ENCODE data around the gene AP1S1. TPM values are rescaled to one million over a fixed set of nuclear protein-coding genes. Genes with fewer than 3 reads are reported as not detected.

AP1S1 gene
- total and polyA plus RNA-seq, 2 of the 13 experiments (the other 11 are each of a cell fraction or from before 2014, with no cell fraction given): 57.5 to 68.1 TPM

DNA sequence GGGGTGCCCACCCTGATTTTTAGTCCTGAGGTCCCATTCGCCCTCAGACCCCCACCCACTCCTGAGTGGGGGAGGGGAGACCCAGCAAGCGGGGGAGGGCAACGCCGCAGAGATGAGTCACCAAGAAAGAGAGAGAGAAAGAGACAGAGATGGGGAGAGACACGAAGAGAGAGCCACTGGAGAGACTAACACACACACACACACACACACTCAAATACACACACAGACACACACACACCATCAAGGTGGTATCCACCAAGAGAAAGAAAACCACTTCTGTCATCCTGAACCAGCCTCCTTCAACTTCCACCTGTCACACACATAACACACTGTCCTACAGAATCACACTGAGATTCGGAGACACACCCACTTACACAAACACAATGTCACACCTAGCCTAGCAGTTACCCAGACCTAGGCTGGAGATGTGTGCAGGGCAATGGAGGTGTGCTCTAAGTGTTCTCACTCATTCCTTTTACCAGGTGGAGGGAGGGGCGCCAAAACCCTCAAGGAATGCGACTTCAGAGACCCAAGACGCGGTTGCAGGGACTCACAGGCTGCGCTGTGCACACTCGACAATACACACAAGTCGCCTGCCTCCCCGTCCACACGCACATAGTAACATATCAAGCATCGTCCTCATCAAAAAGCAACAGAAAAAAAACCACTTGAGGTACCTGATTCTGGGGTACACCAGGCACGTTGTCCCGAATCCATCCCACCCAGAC, 15.0 kb downstream of the AP1S1 start (continued):
- TF ChIP-seq ZFP91 (CRISPR knock-in tag; IDR thresholded peaks at IDR 0.05; ENCODE audit: borderline replicate concordance): 0 out of 2 replicates have a peak, but pooled peaks have one; percentile 4
- 0 out of 2 replicates have a peak, but pooled peaks have one; percentile 2 for TF ChIP-seq FOSL2 (CRISPR knock-in tag; IDR thresholded peaks at IDR 0.05)

DNA sequence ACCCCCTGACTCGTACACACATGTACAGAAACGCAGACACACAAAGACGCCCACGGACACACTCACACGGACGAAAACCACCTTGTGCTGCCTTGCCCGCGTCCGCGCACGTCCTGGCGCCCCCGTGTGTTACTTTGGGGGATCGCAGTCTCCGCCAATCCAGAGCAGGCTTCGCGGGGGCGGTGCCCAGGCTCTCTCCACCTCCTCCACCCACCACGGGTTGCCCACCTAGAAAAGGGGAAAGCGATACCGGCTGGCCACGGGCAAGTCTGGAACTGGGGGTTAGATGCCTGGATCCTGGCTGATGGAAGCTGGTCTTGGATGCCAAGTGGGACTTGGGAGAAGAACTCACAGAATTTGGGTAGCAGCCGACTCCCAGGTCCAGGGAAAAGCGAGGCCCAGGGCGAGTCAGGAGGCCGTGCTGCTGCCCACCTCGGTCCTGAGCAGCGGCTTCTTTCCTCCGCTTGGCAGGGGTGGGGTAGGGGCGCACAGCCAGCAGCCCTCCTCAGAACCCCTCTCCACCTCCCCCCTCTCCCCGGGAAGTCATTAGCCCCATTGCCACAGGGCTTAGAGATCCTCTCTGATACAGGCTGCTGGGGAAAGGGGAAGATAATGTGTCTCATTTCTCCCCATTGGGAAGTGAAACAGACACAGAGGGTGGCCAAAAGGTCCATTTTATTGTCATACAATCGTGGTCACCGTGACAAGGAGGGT, 15.7 kb downstream of the AP1S1 start:
- H3K4me2 ChIP-seq (ENCODE audit: low read depth, low read length): peak overlapping the region; percentile 36
- ChIA-PET POLR2A (no interaction called here), CTCF (ENCODE audit: low intra/inter-chr PET ratio, low total read pairs) (interaction anchor here (0.7 to 2.7 kb wide), 3 partner anchors 22 to 76 kb away, joined by 5 to 14 read pairs (median 7); no protein-coding TSS in a partner anchor)
- DNase-seq (ENCODE audit: low spot score) (peak; percentile 31), FAIRE-seq (no peak), ATAC-seq (peak; percentile 59)
- H3K9me3 ChIP-seq (ENCODE audit: low read length): no peaks in the 10 kb centered on the region
- no peaks in the 10 kb centered on the region for H3K36me3 ChIP-seq (replicated peaks in 1 of 2; ENCODE audit: control insufficient read depth in 1 of 2, insufficient read depth in 2 of 2, low read length in 2 of 2)
- in situ Hi-C loops (cut with HindIII; ENCODE audit: extremely low pct_ligation_motif_present, low pct_unique_long_range_greater_than_20kb) (no loop called here), intact Hi-C loops (cut with micrococcal nuclease; ENCODE audit: unreplicated experiment) (loop anchor here (2.0 kb wide), 1 partner anchor 25 kb away; no protein-coding TSS in a partner anchor)
- H3K79me2 ChIP-seq (ENCODE audit: insufficient read depth, low read length): no peaks in the 10 kb centered on the region
- BruUV-seq (replicated peaks): no TSS peak
- H4K20me1 ChIP-seq (ENCODE audit: insufficient read depth, low read length): peaks cover 3% of the 10 kb centered on the region; the same call in 1 of the 2 replicates
- no peak overlapping the region for H3K9ac ChIP-seq (ENCODE audit: insufficient read depth, low read depth, low read length)
- 6% methylated on average over 16 of the region's 33 CpGs for WGBS (ENCODE audit: low lambda C conversion rate)
- no peak overlapping the region for H3K27ac ChIP-seq (ENCODE audit: extremely low read length, insufficient read depth, low read length)
- H3K4me3 ChIP-seq (replicated peaks in 1 of 3; ENCODE audit: insufficient read depth in 1 of 3, low read depth in 2 of 3, low read length in 3 of 3): no peak overlapping the region
- peaks cover 52% of the 10 kb centered on the region for H3K4me1 ChIP-seq (ENCODE audit: insufficient read depth, low read length)
- peaks cover 15 to 78% of the 10 kb centered on the region in 2 experiments for H3K27me3 ChIP-seq (ENCODE audit: control insufficient read depth in 1 of 2, insufficient read depth in 2 of 2, low read length in 2 of 2)
- H2AFZ ChIP-seq (ENCODE audit: low read length): no peak overlapping the region
- TF ChIP-seq, protein P1, sequence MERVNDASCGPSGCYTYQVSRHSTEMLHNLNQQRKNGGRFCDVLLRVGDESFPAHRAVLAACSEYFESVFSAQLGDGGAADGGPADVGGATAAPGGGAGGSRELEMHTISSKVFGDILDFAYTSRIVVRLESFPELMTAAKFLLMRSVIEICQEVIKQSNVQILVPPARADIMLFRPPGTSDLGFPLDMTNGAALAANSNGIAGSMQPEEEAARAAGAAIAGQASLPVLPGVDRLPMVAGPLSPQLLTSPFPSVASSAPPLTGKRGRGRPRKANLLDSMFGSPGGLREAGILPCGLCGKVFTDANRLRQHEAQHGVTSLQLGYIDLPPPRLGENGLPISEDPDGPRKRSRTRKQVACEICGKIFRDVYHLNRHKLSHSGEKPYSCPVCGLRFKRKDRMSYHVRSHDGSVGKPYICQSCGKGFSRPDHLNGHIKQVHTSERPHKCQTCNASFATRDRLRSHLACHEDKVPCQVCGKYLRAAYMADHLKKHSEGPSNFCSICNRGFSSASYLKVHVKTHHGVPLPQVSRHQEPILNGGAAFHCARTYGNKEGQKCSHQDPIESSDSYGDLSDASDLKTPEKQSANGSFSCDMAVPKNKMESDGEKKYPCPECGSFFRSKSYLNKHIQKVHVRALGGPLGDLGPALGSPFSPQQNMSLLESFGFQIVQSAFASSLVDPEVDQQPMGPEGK (CRISPR knock-in tag; IDR thresholded peaks at IDR 0.05): 0 out of 2 replicates have a peak, but pooled peaks have one; percentile 22
- no peak; the same call in 1 of the 2 replicates for TF ChIP-seq MTA1 (CRISPR knock-in tag; IDR thresholded peaks at IDR 0.05; ENCODE audit: borderline replicate concordance)
- TF ChIP-seq MYC (CRISPR knock-in tag; IDR thresholded peaks at IDR 0.05; ENCODE audit: borderline replicate concordance): peak; percentile 17; the same call in 1 of the 2 replicates
- TF ChIP-seq, protein P2, sequence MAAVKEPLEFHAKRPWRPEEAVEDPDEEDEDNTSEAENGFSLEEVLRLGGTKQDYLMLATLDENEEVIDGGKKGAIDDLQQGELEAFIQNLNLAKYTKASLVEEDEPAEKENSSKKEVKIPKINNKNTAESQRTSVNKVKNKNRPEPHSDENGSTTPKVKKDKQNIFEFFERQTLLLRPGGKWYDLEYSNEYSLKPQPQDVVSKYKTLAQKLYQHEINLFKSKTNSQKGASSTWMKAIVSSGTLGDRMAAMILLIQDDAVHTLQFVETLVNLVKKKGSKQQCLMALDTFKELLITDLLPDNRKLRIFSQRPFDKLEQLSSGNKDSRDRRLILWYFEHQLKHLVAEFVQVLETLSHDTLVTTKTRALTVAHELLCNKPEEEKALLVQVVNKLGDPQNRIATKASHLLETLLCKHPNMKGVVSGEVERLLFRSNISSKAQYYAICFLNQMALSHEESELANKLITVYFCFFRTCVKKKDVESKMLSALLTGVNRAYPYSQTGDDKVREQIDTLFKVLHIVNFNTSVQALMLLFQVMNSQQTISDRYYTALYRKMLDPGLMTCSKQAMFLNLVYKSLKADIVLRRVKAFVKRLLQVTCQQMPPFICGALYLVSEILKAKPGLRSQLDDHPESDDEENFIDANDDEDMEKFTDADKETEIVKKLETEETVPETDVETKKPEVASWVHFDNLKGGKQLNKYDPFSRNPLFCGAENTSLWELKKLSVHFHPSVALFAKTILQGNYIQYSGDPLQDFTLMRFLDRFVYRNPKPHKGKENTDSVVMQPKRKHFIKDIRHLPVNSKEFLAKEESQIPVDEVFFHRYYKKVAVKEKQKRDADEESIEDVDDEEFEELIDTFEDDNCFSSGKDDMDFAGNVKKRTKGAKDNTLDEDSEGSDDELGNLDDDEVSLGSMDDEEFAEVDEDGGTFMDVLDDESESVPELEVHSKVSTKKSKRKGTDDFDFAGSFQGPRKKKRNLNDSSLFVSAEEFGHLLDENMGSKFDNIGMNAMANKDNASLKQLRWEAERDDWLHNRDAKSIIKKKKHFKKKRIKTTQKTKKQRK (IDR thresholded peaks at IDR 0.05; ENCODE audit: low read length): no peak
- TF ChIP-seq NFE2 (CRISPR knock-in tag; IDR thresholded peaks at IDR 0.05): no peak
- 0 out of 2 replicates have a peak, but pooled peaks have one; percentile 30 for TF ChIP-seq ZNF331 (CRISPR knock-in tag; IDR thresholded peaks at IDR 0.05)
- no peak for TF ChIP-seq KMT2B (CRISPR knock-in tag; IDR thresholded peaks at IDR 0.05)
- TF ChIP-seq KDM2A (CRISPR knock-in tag; IDR thresholded peaks at IDR 0.05; ENCODE audit: borderline replicate concordance, low read depth): peak; percentile 67; the same call in 1 of the 2 replicates

Data from HepG2 (cell line).